Mesenchymal stem cell (in vitro differentiated cells and primary cell): ENCODE data around the gene RAB4A.
"Not testable (repeated sequence)": the region's sequence is repeated elsewhere in the genome, so short reads cannot be mapped to it uniquely, and the experiment has no call there.

Source experiments
- DNase-seq: peaks from one replicate; pipeline ENCODE4 v3.0.0-alpha.2; 2013
- H2AFZ ChIP-seq: one replicate; pipeline ENCODE4 v1.6.1; 2013; ENCODE audit warnings: low read depth, mild to moderate bottlenecking, control low read depth, inconsistent platforms, low read length, moderate library complexity
- H2AK5ac ChIP-seq: 2 replicates; pipeline ENCODE4 v1.6.1; 2013; ENCODE audit warnings: low read length, moderate library complexity, mild to moderate bottlenecking, inconsistent platforms; ENCODE audit not compliant: severe bottlenecking
- H2BK120ac ChIP-seq: one replicate; pipeline ENCODE4 v1.6.1; 2013; ENCODE audit warnings: low read depth, mild to moderate bottlenecking, inconsistent platforms, low read length, moderate library complexity
- H2BK12ac ChIP-seq, 2 experiments: one replicate each; pipeline ENCODE4 v1.6.1; 2013; ENCODE audit warnings: inconsistent platforms in 2 of 2, low read length in 2 of 2, mild to moderate bottlenecking in 2 of 2, moderate library complexity in 2 of 2, control low read depth in 1 of 2
- H2BK15ac ChIP-seq: one replicate; pipeline ENCODE4 v1.6.1; 2013; ENCODE audit warnings: mild to moderate bottlenecking, low read depth, inconsistent platforms; ENCODE audit not compliant: poor library complexity, severe bottlenecking
- H2BK5ac ChIP-seq: 2 replicates; pipeline ENCODE4 v1.6.1; 2013; ENCODE audit warnings: low read depth, mild to moderate bottlenecking, low read length, control low read depth, inconsistent platforms; ENCODE audit not compliant: poor library complexity, severe bottlenecking
- H3K14ac ChIP-seq, 2 experiments: one replicate each; pipeline ENCODE4 v1.6.1; 2013; ENCODE audit warnings: inconsistent platforms in 2 of 2, low read length in 2 of 2, control low read depth in 1 of 2, mild to moderate bottlenecking in 1 of 2, moderate library complexity in 1 of 2
- H3K18ac ChIP-seq, 2 experiments: one replicate each; pipeline ENCODE4 v1.6.1; 2013; ENCODE audit warnings: inconsistent platforms in 2 of 2, low read length in 2 of 2, control low read depth in 1 of 2, low read depth in 1 of 2, mild to moderate bottlenecking in 1 of 2
- H3K23ac ChIP-seq, 2 experiments: one replicate each; pipeline ENCODE4 v1.6.1; 2013; ENCODE audit warnings: inconsistent platforms in 2 of 2, low read length in 2 of 2, mild to moderate bottlenecking in 2 of 2, moderate library complexity in 2 of 2, control low read depth in 1 of 2
- H3K27ac ChIP-seq: 2 replicates; pipeline ENCODE4 v1.5.1; 2013; ENCODE audit warnings: mild to moderate bottlenecking, moderate library complexity, low read length, control low read depth, inconsistent platforms; ENCODE audit not compliant: poor library complexity, severe bottlenecking
- H3K27me3 ChIP-seq, 2 experiments: 2 replicates each; pipeline versions ENCODE4 v1.6.1 to v1.7.0; 2013; ENCODE audit warnings: low read length in 2 of 2, mild to moderate bottlenecking in 2 of 2, moderate library complexity in 2 of 2, control low read depth in 1 of 2, inconsistent platforms in 1 of 2; ENCODE audit not compliant: control insufficient read depth in 1 of 2, insufficient read depth in 1 of 2
- H3K36me3 ChIP-seq, 2 experiments: 2 replicates each; pipeline versions ENCODE4 v1.6.1 to v1.7.0; 2013; ENCODE audit warnings: low read length in 2 of 2, control low read depth in 1 of 2, inconsistent platforms in 1 of 2, low read depth in 1 of 2, mild to moderate bottlenecking in 1 of 2; ENCODE audit not compliant: insufficient read depth in 2 of 2, control insufficient read depth in 1 of 2
- H3K4ac ChIP-seq, 2 experiments: one replicate each; pipeline ENCODE4 v1.6.1; 2013; ENCODE audit warnings: inconsistent platforms in 2 of 2, low read length in 2 of 2, mild to moderate bottlenecking in 2 of 2, moderate library complexity in 2 of 2, control low read depth in 1 of 2, low read depth in 1 of 2
- H3K4me1 ChIP-seq: 2 replicates; pipeline ENCODE4 v1.6.1; 2013; ENCODE audit warnings: low read depth, low read length, control low read depth; ENCODE audit not compliant: control insufficient read depth, insufficient read depth
- H3K4me2 ChIP-seq: 2 replicates; pipeline ENCODE4 v1.6.1; 2013; ENCODE audit warnings: low read length, mild to moderate bottlenecking, inconsistent platforms; ENCODE audit not compliant: poor library complexity, severe bottlenecking
- H3K4me3 ChIP-seq, 2 experiments: 2 replicates each; pipeline versions ENCODE4 v1.5.1 to v1.7.0; 2013; ENCODE audit warnings: low read length in 2 of 2, mild to moderate bottlenecking in 2 of 2, control low read depth in 1 of 2, low read depth in 1 of 2; ENCODE audit not compliant: insufficient read depth in 1 of 2
- H3K79me1 ChIP-seq: replicated peaks from 2 replicates; pipeline ENCODE4 v1.6.1; 2013; ENCODE audit warnings: mild to moderate bottlenecking, control low read depth, low read length, inconsistent platforms; ENCODE audit not compliant: poor library complexity, severe bottlenecking
- H3K9ac ChIP-seq: 2 replicates; pipeline ENCODE4 v1.7.0; 2013; ENCODE audit warnings: mild to moderate bottlenecking, low read length, moderate library complexity
- H3K9me3 ChIP-seq: 2 replicates; pipeline ENCODE4 v1.7.0; 2013; ENCODE audit warnings: mild to moderate bottlenecking, low read length; ENCODE audit not compliant: control insufficient read depth
- H4K8ac ChIP-seq: one replicate; pipeline ENCODE4 v1.6.1; 2013; ENCODE audit warnings: inconsistent platforms, mild to moderate bottlenecking, low read length, moderate library complexity
- H4K91ac ChIP-seq: one replicate; pipeline ENCODE4 v1.6.1; 2013; ENCODE audit warnings: mild to moderate bottlenecking, low read length, inconsistent platforms
- WGBS: methylation state at CpG from one replicate; pipeline ENCODE4 v1.1.7; 2013; ENCODE audit warnings: mixed read lengths; 5-methylcytosine and 5-hydroxymethylcytosine counted together

The RAB4A gene

DNA sequence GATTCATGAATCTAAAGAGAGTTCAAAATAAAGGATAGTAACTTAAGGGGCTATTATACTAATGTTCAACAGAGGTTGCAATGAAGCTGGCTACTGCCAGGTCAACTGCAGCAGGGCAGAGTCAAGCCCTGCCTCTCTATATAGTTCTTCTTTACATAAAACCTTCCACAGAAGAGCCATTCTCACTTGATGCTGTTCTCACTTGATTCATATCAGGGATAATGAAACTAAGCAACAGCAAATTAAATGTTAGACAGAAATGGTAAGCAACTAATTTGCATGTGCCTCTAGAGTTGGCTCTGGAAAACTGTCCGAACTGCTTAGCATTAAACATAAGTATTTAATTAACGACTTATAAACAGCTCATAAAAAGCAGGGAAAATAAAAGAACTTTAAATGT lies 54.5 kb downstream of the RAB4A start:
- Histone ChIP-seq H3K36me3 (peaks cover 5 to 39% of the 10 kb centered on the region in 2 experiments), H3K4me2 (no peak overlapping the region), H2BK12ac (no peak overlapping the region)

DNA sequence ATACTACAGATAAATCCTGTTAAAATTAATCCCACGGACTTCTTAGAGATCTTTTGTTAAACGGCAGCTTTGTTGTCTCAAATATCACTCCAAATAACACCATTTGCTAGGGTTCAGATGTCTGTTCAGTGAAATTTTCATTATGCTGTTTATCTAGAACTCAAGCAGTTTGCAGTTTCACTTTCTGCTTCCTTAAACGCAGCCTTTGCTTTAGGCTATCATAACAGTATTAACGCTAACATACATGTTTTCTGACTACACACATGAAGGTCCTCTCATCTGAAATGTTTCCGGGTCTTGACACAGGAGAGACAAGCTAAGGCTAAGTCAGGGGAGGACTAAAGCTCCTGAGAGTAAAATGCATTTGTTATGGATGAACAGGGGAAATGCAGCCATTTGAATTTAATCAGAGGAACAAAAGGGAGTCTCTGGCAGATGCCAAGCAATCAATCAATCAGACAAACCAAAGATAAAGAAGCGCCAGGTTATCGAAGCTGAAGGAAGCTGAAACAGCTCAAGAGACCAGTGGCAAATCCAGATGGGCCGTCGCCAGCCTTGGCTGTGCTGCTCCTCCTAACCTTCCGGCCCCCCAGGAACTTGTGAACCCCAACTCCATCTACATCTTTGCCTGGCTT lies 55.1 kb downstream of the RAB4A start:
- Histone ChIP-seq H2AFZ (no peak overlapping the region), H2BK15ac (no peak overlapping the region), H3K4me1 (no peaks in the 10 kb centered on the region), H2BK5ac (no peak overlapping the region), H3K9me3 (no peaks in the 10 kb centered on the region), H3K27ac (no peak overlapping the region), H2BK120ac (no peak overlapping the region), H2AK5ac (no peak overlapping the region), H4K91ac (no peak overlapping the region), H3K4me3 (no peak overlapping the region), H4K8ac (no peak overlapping the region), H3K79me1 (peaks cover 21% of the 10 kb centered on the region), H3K14ac (no peak overlapping the region), H3K4me2 (no peak overlapping the region), H2BK12ac (no peak overlapping the region), H3K4ac (no peak overlapping the region), H3K27me3 (no peaks in the 10 kb centered on the region), H3K18ac (no peak overlapping the region), H3K9ac (no peak overlapping the region), H3K36me3 (peaks cover 5 to 36% of the 10 kb centered on the region in 2 experiments), H3K23ac (no peak overlapping the region)
- WGBS, result 90% methylated on average over 9 of the region's 10 CpGs
- DNase-seq, result no peak

More for the DNA sequence above, 54.5 kb downstream of the RAB4A start:
- no peak overlapping the region for H3K4me3 ChIP-seq
- no peak overlapping the region for H3K9ac ChIP-seq
- no peaks in the 10 kb centered on the region for H3K9me3 ChIP-seq
- no peak overlapping the region for H3K4ac ChIP-seq
- no peak overlapping the region for H3K18ac ChIP-seq
- H4K8ac ChIP-seq, result no peak overlapping the region
- no peak overlapping the region for H2AFZ ChIP-seq
- H3K4me1 ChIP-seq, result no peaks in the 10 kb centered on the region
- H2BK120ac ChIP-seq, result no peak overlapping the region
- H3K14ac ChIP-seq, result no peak overlapping the region
- H3K27ac ChIP-seq, result no peak overlapping the region
- H2AK5ac ChIP-seq, result no peak overlapping the region
- H2BK5ac ChIP-seq, result no peak overlapping the region
- no peak for DNase-seq
- WGBS, result 97% methylated on average over 2 of the region's 2 CpGs
- no peak overlapping the region for H4K91ac ChIP-seq
- H3K27me3 ChIP-seq, result no peaks in the 10 kb centered on the region
- H2BK15ac ChIP-seq, result no peak overlapping the region
- peaks cover 19% of the 10 kb centered on the region for H3K79me1 ChIP-seq
- no peak overlapping the region for H3K23ac ChIP-seq

DNA sequence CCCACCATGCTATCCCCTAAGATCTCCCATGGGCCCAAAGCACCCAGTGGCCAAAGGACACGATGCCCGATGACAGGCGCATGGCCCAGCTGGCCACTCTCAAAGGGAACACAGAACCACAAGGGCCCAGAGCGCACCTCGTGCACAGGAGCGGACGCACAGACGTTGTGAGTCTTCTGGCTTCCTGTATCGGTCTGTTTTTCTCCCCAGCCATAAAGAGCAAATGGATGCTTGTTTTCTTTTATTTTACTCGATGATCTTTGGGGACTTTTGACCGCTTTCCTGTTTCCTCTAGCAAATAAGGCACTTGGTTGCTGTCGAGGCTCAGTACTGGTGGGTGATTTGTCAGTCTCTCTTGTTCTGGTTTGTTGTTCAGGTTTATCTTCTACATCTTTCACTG lies 55.7 kb downstream of the RAB4A start:
- Histone ChIP-seq H3K4ac (no peak overlapping the region), H3K4me3 (no peak overlapping the region), H3K27me3 (no peaks in the 10 kb centered on the region), H3K4me2 (no peak overlapping the region), H3K14ac (no peak overlapping the region), H2BK15ac (no peak overlapping the region), H4K8ac (no peak overlapping the region), H3K23ac (no peak overlapping the region), H2BK5ac (no peak overlapping the region), H3K4me1 (no peaks in the 10 kb centered on the region), H3K36me3 (peaks cover 5 to 36% of the 10 kb centered on the region in 2 experiments), H2AFZ (no peak overlapping the region), H3K79me1 (peaks cover 24% of the 10 kb centered on the region), H3K18ac (no peak overlapping the region), H4K91ac (no peak overlapping the region), H3K9ac (no peak overlapping the region), H2BK120ac (no peak overlapping the region), H3K9me3 (no peaks in the 10 kb centered on the region), H2BK12ac (no peak overlapping the region), H2AK5ac (no peak overlapping the region), H3K27ac (no peak overlapping the region)
- DNase-seq, result no peak
- WGBS, result 98% methylated on average over 12 of the region's 12 CpGs

DNA sequence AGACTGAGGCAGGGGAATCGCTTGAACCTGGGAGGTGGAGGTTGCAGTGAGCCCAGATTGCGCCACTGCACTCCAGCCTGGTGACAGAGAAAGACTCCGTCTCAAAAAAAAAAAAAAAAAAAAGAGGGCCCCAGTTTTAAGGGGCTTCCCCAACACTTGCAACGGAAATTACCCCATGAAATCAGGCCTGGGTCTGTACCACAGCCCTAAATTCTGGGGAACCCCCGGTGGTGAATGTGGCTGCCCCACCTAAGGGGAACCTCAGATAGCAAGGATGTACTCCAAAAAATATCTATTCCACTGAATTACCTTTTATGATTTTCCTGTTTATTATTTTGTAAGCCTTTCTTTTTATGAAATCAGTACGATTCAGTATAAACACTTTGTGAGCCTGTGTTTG lies 56.9 kb downstream of the RAB4A start:
- H3K36me3 ChIP-seq, result peaks cover 5 to 28% of the 10 kb centered on the region in 2 experiments
- not testable (repeated sequence) for H4K91ac ChIP-seq, H3K4ac ChIP-seq, H2BK12ac ChIP-seq, H3K4me1 ChIP-seq, H3K4me3 ChIP-seq, H3K27me3 ChIP-seq, H3K27ac ChIP-seq, H3K18ac ChIP-seq, H3K14ac ChIP-seq, H3K4me2 ChIP-seq, H2AK5ac ChIP-seq, H3K9me3 ChIP-seq, H2BK5ac ChIP-seq, H2BK15ac ChIP-seq, H4K8ac ChIP-seq, H2BK120ac ChIP-seq, DNase-seq, H3K9ac ChIP-seq, H2AFZ ChIP-seq, H3K23ac ChIP-seq
- 98% methylated on average over 6 of the region's 6 CpGs for WGBS
- H3K79me1 ChIP-seq, result peaks cover 24% of the 10 kb centered on the region
